GM18502 (cell line): ENCODE results near the gene SLC9A1.
"Not testable (repeated sequence)": the region's sequence is repeated elsewhere in the genome, so short reads cannot be mapped to it uniquely, and the experiment has no call there.

Source experiments
- ATAC-seq: cut with Tn5 transposase; IDR thresholded peaks from one replicate; pipeline ENCODE4 v1.9.1; 2021; ENCODE audit warnings: mild to moderate bottlenecking; ENCODE audit not compliant: unreplicated experiment, poor library complexity

Gene SLC9A1

GRCh38 chr1:27135541-27136235 is 19.2 kb downstream of the SLC9A1 start:
- ATAC-seq, result no peak

GRCh38 chr1:27133991-27134390 is 20.9 kb downstream of the SLC9A1 start:
- ATAC-seq, result peak; percentile 74

- ATAC-seq, result no peak
These were observed 21.8 kb downstream of the SLC9A1 start for GRCh38 chr1:27133158-27133557.

- no peak for ATAC-seq
These were observed 22.3 kb downstream of the SLC9A1 start for GRCh38 chr1:27132624-27133023.

GRCh38 chr1:27132147-27132546 is 22.8 kb downstream of the SLC9A1 start:
- ATAC-seq, result no peak

GRCh38 chr1:27130798-27131197 is 24.1 kb downstream of the SLC9A1 start:
- no peak for ATAC-seq

- no peak for ATAC-seq
These were observed 25.7 kb downstream of the SLC9A1 start for GRCh38 chr1:27129225-27129624.

- ATAC-seq, result no peak
These were observed 27.5 kb downstream of the SLC9A1 start for GRCh38 chr1:27127419-27127818.

GRCh38 chr1:27126391-27126790 is 28.5 kb downstream of the SLC9A1 start:
- no peak for ATAC-seq

GRCh38 chr1:27125125-27125524 is 29.8 kb downstream of the SLC9A1 start:
- not testable (repeated sequence) for ATAC-seq

GRCh38 chr1:27124405-27124804 is 30.5 kb downstream of the SLC9A1 start:
- ATAC-seq, result no peak

GRCh38 chr1:27122652-27123051 is 32.3 kb downstream of the SLC9A1 start:
- ATAC-seq, result no peak

GRCh38 chr1:27120854-27121253 is 34.1 kb downstream of the SLC9A1 start:
- no peak for ATAC-seq

GRCh38 chr1:27118440-27118689 is 36.6 kb downstream of the SLC9A1 start:
- no peak for ATAC-seq

GRCh38 chr1:27117733-27118439 is 37.0 kb downstream of the SLC9A1 start:
- no peak for ATAC-seq

- no peak for ATAC-seq
These were observed 38.2 kb downstream of the SLC9A1 start for GRCh38 chr1:27116697-27117096.

GRCh38 chr1:27116232-27116631 is 38.7 kb downstream of the SLC9A1 start:
- ATAC-seq, result no peak

- ATAC-seq, result no peak
These were observed 40.4 kb downstream of the SLC9A1 start for GRCh38 chr1:27114546-27114945.

GRCh38 chr1:27113861-27114260 is 41.1 kb downstream of the SLC9A1 start:
- ATAC-seq, result no peak

GRCh38 chr1:27111626-27112573 is 43.0 kb downstream of the SLC9A1 start:
- peak; percentile 75 for ATAC-seq
